K562 (cell line): ENCODE measurements around the gene MAN1B1. TPM values are rescaled to one million over a fixed set of nuclear protein-coding genes. Genes with fewer than 3 reads are reported as not detected.

Experiments used
- ATAC-seq: fragments of 200-7000 bp; cut with Tn5 transposase; 3 replicates; pipeline ENCODE4 v1.9.1; 2020; ENCODE audit warnings: moderate library complexity
- BruUV-seq: library from RNA; stranded (reverse); fragments of 400-500 nt; replicated peaks from 2 replicates; lab custom pipeline; 2021; lab: Mats Ljungman, UMichigan
- CTCF ChIA-PET: fragments of 300-600 bp; formaldehyde crosslinking; extraction: SDS; loops from one replicate; lab custom pipeline; 2021; ENCODE audit warnings: low intra/inter-chr PET ratio; lab: Yijun Ruan, JAX
- POLR2A ChIA-PET: fragments of 300-600, 350-650 bp; sonication (Branson Sonifier 250); formaldehyde crosslinking; extraction: SDS; loops from one replicate; lab custom pipeline; 2021; ENCODE audit warnings: antibody characterized with exemption, inconsistent platforms; lab: Yijun Ruan, JAX
- DNase-seq, 4 experiments: peaks; one replicate each; pipeline versions ENCODE4 v3.0.0 to v3.0.0-alpha.2; 2011 to 2018; ENCODE audit warnings: low spot score in 3 of 4, mixed read lengths in 3 of 4; ENCODE audit errors: extremely low read depth in 1 of 4
- FAIRE-seq: peaks from 2 replicates; lab custom pipeline; 2011; peaks lifted over from hg19 to GRCh38; lab: Jason Lieb, UNC
- H2AFZ ChIP-seq: 2 replicates; pipeline ENCODE4 v1.6.0; 2011; ENCODE audit warnings: low read depth, low read length, control low read depth, inconsistent platforms
- H3K27ac ChIP-seq: fragments of 200-600 bp; 3 replicates; pipeline ENCODE4 v1.8.0; 2011; ENCODE audit warnings: low read depth, mild to moderate bottlenecking, control low read depth, inconsistent platforms, low read length, moderate library complexity, mixed read lengths; ENCODE audit errors: extremely low read depth
- H3K27me3 ChIP-seq, 2 experiments: fragments of 300-600 bp in 1 of 2; 2 replicates in 1 of 2; 3 replicates in 1 of 2; pipeline versions ENCODE4 v1.6.0 to v1.8.0; 2011; ENCODE audit warnings: inconsistent platforms in 2 of 2, low read length in 2 of 2, mild to moderate bottlenecking in 1 of 2, mixed read lengths in 1 of 2, moderate library complexity in 1 of 2; ENCODE audit not compliant: control insufficient read depth in 2 of 2, insufficient read depth in 2 of 2
- H3K36me3 ChIP-seq: fragments of 300-600 bp; 3 replicates; pipeline ENCODE4 v1.8.0; 2011; ENCODE audit warnings: mild to moderate bottlenecking, low read length, inconsistent platforms; ENCODE audit not compliant: control insufficient read depth, insufficient read depth
- H3K4me1 ChIP-seq, 2 experiments: fragments of 200-600 bp in 1 of 2; replicated peaks in 1 of 2; 2 replicates in 1 of 2; 3 replicates in 1 of 2; pipeline versions ENCODE4 v1.5.1 to v1.8.0; 2011; ENCODE audit warnings: inconsistent platforms in 2 of 2, low read length in 2 of 2, mild to moderate bottlenecking in 1 of 2, mixed read lengths in 1 of 2, moderate library complexity in 1 of 2; ENCODE audit not compliant: control insufficient read depth in 2 of 2, insufficient read depth in 2 of 2
- H3K4me2 ChIP-seq: 2 replicates; pipeline ENCODE4 v1.6.1; 2011; ENCODE audit warnings: low read length, control low read depth, inconsistent platforms, mixed read lengths; ENCODE audit not compliant: insufficient read depth
- H3K4me3 ChIP-seq: fragments of 200-600 bp; sonication (generic), shearing (Covaris generic); 2 replicates; pipeline ENCODE4 v1.5.1; 2016; ENCODE audit warnings: control low read depth, inconsistent platforms
- H3K79me2 ChIP-seq: fragments of 200-600 bp; 3 replicates; pipeline ENCODE4 v1.8.0; 2011; ENCODE audit warnings: low read length, inconsistent platforms; ENCODE audit not compliant: control insufficient read depth, insufficient read depth
- H3K9ac ChIP-seq, 2 experiments: 2 replicates each; pipeline versions ENCODE4 v1.6.0 to v1.6.1; 2011; ENCODE audit warnings: low read depth in 2 of 2, low read length in 2 of 2, control low read depth in 1 of 2, inconsistent platforms in 1 of 2, mild to moderate bottlenecking in 1 of 2, mixed read lengths in 1 of 2; ENCODE audit not compliant: insufficient read depth in 1 of 2
- H3K9me1 ChIP-seq: one replicate; pipeline ENCODE4 v1.6.0; 2011; ENCODE audit warnings: inconsistent platforms, mild to moderate bottlenecking, low read length, moderate library complexity; ENCODE audit not compliant: control insufficient read depth, insufficient read depth
- H3K9me3 ChIP-seq: replicated peaks from 2 replicates; pipeline ENCODE4 v1.5.1; 2011; ENCODE audit warnings: low read depth, low read length, inconsistent platforms; ENCODE audit not compliant: control insufficient read depth, insufficient read depth
- H4K20me1 ChIP-seq: replicated peaks from 2 replicates; pipeline ENCODE4 v1.6.1; 2011; ENCODE audit warnings: low read length, inconsistent platforms, mixed read lengths; ENCODE audit not compliant: control insufficient read depth, insufficient read depth
- HSF4 ChIP-seq: fragments of 250-450 bp; sonication (Bioruptor Pico); IDR thresholded peaks from 2 replicates; pipeline ENCODE4 v2.1.2; 2022; ENCODE audit warnings: mild to moderate bottlenecking, moderate library complexity, borderline replicate concordance
- KDM5B ChIP-seq: fragments of 200-600 bp; sonication (generic); IDR thresholded peaks from 2 replicates; pipeline ENCODE4 v1.6.1; 2012; ENCODE audit warnings: low read depth, mild to moderate bottlenecking, moderate library complexity, low read length, control low read depth, inconsistent platforms; ENCODE audit not compliant: insufficient replicate concordance
- MYNN ChIP-seq, 2 experiments: sonication (generic); formaldehyde crosslinking in 1 of 2; IDR thresholded peaks; 2 replicates each; pipeline versions ENCODE4 v1.5.0 to v1.6.1; 2016 to 2020; ENCODE audit warnings: antibody characterized with exemption in 1 of 2, missing genetic modification reagents in 1 of 2
- NEUROD1 ChIP-seq: fragments of 150-350 bp; IDR thresholded peaks from 2 replicates; pipeline ENCODE4 v1.6.1; 2014; ENCODE audit warnings: borderline replicate concordance, low read length, low read depth; ENCODE audit not compliant: partially characterized antibody
- NR2F6 ChIP-seq: fragments of 450-650 bp; formaldehyde crosslinking; IDR thresholded peaks from 2 replicates; pipeline ENCODE4 v1.4.0; 2020; ENCODE audit warnings: mild to moderate bottlenecking
- POLR2G ChIP-seq: fragments of 200-400 bp; formaldehyde crosslinking; IDR thresholded peaks from 2 replicates; pipeline ENCODE4 v1.6.1; 2017; ENCODE audit warnings: low read depth, mild to moderate bottlenecking, antibody characterized with exemption, low read length, moderate library complexity
- SOX6 ChIP-seq: fragments of 450-650 bp; IDR thresholded peaks from 2 replicates; pipeline ENCODE4 v1.6.1; 2014; ENCODE audit warnings: mild to moderate bottlenecking
- SP1 ChIP-seq: sonication (generic); formaldehyde crosslinking; IDR thresholded peaks from 2 replicates; pipeline ENCODE4 v1.8.1; 2022; ENCODE audit warnings: mild to moderate bottlenecking, missing genetic modification reagents
- SPI1 ChIP-seq: IDR thresholded peaks from 2 replicates; pipeline ENCODE4 v1.6.1; 2011; ENCODE audit warnings: low read depth, low read length, control low read depth, borderline replicate concordance
- YBX1 ChIP-seq: fragments of 450-650 bp; IDR thresholded peaks from 2 replicates; pipeline ENCODE4 v1.7.1; 2016; ENCODE audit warnings: mild to moderate bottlenecking
- ZNF184 ChIP-seq: sonication (generic); formaldehyde crosslinking; IDR thresholded peaks from 2 replicates; pipeline ENCODE4 v1.5.0; 2020; ENCODE audit warnings: missing genetic modification reagents
- ZNF780A ChIP-seq: fragments of 250-450 bp; sonication (Bioruptor Pico); IDR thresholded peaks from 2 replicates; pipeline ENCODE4 v1.5.0; 2021; ENCODE audit warnings: mild to moderate bottlenecking
- WGBS: fragments of 100-300 bp; shearing (Covaris generic); methylation state at CpG from one replicate; pipeline ENCODE4 v1.1.6; 2016; ENCODE audit warnings: low coverage, mixed read lengths; ENCODE audit not compliant: insufficient coverage; ENCODE audit errors: missing lambda C conversion rate; 5-methylcytosine and 5-hydroxymethylcytosine counted together
- in situ Hi-C: fragments of 300-500 bp; cut with MboI; formaldehyde crosslinking; loops from 4 replicates; pipeline ENCODE4 v1.15.0; 2018; ENCODE audit warnings: inconsistent platforms, mixed read lengths
- intact Hi-C: fragments of 100-400 bp; cut with micrococcal nuclease; formaldehyde crosslinking; loops from 2 replicates; pipeline ENCODE4 v1.14.2; 2022
- polyA plus RNA-seq, 8 experiments: library from polyadenylated mRNA; depleted of rRNA in 4 of 8; stranded (reverse) in 5 of 8; unstranded in 3 of 8; fragments of >200 nt; fragmentation: Nextera tagmentation in 2 of 8; fragmentation: Illumina TruSeq in 1 of 8; extraction: Ambion mirVana in 2 of 8; extraction: Trizol in 1 of 8; gene quantifications; 2 replicates each; pipeline versions ENCODE4 v1.2.1 to v1.2.3, GENCODE V29; 2011 to 2014; ENCODE audit warnings: inconsistent platforms in 1 of 8, missing spikeins in 1 of 8
- total RNA-seq, 7 experiments: library from RNA; depleted of rRNA in 6 of 7; stranded (reverse); fragments of >200 nt in 6 of 7; fragmentation: Illumina TruSeq in 2 of 7; extraction: Trizol in 2 of 7; gene quantifications; 2 replicates each; pipeline versions ENCODE4 v1.2.1 to v1.2.3, GENCODE V29; 2011 to 2021; ENCODE audit warnings: low replicate concordance in 1 of 7
- TF ChIP-seq, protein P1 (sequence below), 2 experiments: fragments of 450-650 bp; conservative IDR thresholded peaks; 2 replicates each; pipeline ENCODE4 v1.6.1; 2017; ENCODE audit warnings: mild to moderate bottlenecking in 2 of 2, moderate library complexity in 2 of 2
- TF ChIP-seq, protein P2 (sequence below): fragments of 150-350 bp; conservative IDR thresholded peaks from 2 replicates; pipeline ENCODE4 v1.6.1; 2014; ENCODE audit warnings: low read length
- TF ChIP-seq, protein P3 (sequence below): fragments of 450-650 bp; IDR thresholded peaks from 2 replicates; pipeline ENCODE4 v1.6.1; 2018; ENCODE audit not compliant: partially characterized antibody

MAN1B1 gene
- total and polyA plus RNA-seq, 9 of the 15 experiments (the other 6 are each of a cell fraction or from before 2014, with no cell fraction given): 0.55 to 36.6 (median 27.3) TPM

DNA sequence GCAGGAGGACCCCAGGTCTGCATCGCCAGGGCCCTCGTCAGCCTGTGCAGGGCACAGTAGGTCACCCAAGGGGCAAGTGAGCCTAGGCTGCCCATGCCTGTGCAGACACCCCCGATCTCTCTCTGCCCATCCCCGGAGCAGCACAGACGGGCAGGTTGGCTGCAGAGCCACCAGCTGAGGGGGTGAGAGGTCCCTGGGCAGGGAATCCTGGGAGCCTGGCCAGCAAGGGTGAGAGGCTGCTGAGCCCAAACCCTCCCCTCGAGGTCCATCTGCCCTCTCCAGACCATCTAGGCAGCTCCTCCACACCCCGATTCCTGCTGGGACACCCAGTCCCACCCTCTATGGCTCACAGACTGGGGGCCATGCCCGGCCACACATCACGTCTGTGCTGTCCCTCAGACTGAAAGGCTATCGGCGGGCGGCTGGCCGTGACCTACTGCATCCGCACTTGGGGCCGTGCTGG, 30.5 kb downstream of the MAN1B1 start:
- DNase-seq (no peak), ATAC-seq (no peak), FAIRE-seq (no peak)
- Histone ChIP-seq H3K27me3 (no peaks in the 10 kb centered on the region), H3K9me1 (no peaks in the 10 kb centered on the region), H4K20me1 (no peaks in the 10 kb centered on the region), H2AFZ (no peak overlapping the region), H3K4me2 (no peak overlapping the region), H3K9ac (peak overlapping the region in 1 of 2 experiments; percentile 85; a peak in 2 of 4 replicates), H3K79me2 (peaks cover 27% of the 10 kb centered on the region), H3K4me1 (peaks cover 20 to 54% of the 10 kb centered on the region in 2 experiments), H3K27ac (no peak overlapping the region), H3K9me3 (no peaks in the 10 kb centered on the region), H3K4me3 (no peak overlapping the region), H3K36me3 (peaks cover 13% of the 10 kb centered on the region; the same call in 2 of the 3 replicates)
- POLR2A ChIA-PET: interaction anchor here (1.0 kb wide), 1 partner anchor 10 kb away, joined by 3 read pairs; no protein-coding TSS in a partner anchor
- BruUV-seq: no TSS peak
- 86% methylated on average over 14 of the region's 15 CpGs for WGBS
- CTCF ChIA-PET: no interaction called here
- in situ Hi-C loops: no loop called here
- intact Hi-C loops: loop anchor here (5.0 kb wide), 1 partner anchor 65 kb away; the partner anchor contains the start of gene ENTPD2
- TF ChIP-seq SPI1 (no peak), HSF4 (CRISPR knock-in tag) (no peak), ZNF780A (no peak), MYNN (IDR thresholded peaks at IDR 0.05) (no peak), MYNN (CRISPR knock-in tag; IDR thresholded peaks at IDR 0.05) (no peak), KDM5B (peak; percentile 21), YBX1 (no peak), SP1 (no peak), SOX6 (no peak), ZNF184 (CRISPR knock-in tag) (no peak), POLR2G (peak; percentile 73), NR2F6 (no peak), NEUROD1 (no peak)
- TF ChIP-seq, protein P1, sequence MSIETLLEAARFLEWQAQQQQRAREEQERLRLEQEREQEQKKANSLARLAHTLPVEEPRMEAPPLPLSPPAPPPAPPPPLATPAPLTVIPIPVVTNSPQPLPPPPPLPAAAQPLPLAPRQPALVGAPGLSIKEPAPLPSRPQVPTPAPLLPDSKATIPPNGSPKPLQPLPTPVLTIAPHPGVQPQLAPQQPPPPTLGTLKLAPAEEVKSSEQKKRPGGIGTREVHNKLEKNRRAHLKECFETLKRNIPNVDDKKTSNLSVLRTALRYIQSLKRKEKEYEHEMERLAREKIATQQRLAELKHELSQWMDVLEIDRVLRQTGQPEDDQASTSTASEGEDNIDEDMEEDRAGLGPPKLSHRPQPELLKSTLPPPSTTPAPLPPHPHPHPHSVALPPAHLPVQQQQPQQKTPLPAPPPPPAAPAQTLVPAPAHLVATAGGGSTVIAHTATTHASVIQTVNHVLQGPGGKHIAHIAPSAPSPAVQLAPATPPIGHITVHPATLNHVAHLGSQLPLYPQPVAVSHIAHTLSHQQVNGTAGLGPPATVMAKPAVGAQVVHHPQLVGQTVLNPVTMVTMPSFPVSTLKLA (conservative IDR thresholded peaks at IDR 0.05): no peak
- TF ChIP-seq, protein P2, sequence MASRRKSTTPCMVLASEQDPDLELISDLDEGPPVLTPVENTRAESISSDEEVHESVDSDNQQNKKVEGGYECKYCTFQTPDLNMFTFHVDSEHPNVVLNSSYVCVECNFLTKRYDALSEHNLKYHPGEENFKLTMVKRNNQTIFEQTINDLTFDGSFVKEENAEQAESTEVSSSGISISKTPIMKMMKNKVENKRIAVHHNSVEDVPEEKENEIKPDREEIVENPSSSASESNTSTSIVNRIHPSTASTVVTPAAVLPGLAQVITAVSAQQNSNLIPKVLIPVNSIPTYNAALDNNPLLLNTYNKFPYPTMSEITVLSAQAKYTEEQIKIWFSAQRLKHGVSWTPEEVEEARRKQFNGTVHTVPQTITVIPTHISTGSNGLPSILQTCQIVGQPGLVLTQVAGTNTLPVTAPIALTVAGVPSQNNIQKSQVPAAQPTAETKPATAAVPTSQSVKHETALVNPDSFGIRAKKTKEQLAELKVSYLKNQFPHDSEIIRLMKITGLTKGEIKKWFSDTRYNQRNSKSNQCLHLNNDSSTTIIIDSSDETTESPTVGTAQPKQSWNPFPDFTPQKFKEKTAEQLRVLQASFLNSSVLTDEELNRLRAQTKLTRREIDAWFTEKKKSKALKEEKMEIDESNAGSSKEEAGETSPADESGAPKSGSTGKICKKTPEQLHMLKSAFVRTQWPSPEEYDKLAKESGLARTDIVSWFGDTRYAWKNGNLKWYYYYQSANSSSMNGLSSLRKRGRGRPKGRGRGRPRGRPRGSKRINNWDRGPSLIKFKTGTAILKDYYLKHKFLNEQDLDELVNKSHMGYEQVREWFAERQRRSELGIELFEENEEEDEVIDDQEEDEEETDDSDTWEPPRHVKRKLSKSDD: no peak
- TF ChIP-seq, protein P3, sequence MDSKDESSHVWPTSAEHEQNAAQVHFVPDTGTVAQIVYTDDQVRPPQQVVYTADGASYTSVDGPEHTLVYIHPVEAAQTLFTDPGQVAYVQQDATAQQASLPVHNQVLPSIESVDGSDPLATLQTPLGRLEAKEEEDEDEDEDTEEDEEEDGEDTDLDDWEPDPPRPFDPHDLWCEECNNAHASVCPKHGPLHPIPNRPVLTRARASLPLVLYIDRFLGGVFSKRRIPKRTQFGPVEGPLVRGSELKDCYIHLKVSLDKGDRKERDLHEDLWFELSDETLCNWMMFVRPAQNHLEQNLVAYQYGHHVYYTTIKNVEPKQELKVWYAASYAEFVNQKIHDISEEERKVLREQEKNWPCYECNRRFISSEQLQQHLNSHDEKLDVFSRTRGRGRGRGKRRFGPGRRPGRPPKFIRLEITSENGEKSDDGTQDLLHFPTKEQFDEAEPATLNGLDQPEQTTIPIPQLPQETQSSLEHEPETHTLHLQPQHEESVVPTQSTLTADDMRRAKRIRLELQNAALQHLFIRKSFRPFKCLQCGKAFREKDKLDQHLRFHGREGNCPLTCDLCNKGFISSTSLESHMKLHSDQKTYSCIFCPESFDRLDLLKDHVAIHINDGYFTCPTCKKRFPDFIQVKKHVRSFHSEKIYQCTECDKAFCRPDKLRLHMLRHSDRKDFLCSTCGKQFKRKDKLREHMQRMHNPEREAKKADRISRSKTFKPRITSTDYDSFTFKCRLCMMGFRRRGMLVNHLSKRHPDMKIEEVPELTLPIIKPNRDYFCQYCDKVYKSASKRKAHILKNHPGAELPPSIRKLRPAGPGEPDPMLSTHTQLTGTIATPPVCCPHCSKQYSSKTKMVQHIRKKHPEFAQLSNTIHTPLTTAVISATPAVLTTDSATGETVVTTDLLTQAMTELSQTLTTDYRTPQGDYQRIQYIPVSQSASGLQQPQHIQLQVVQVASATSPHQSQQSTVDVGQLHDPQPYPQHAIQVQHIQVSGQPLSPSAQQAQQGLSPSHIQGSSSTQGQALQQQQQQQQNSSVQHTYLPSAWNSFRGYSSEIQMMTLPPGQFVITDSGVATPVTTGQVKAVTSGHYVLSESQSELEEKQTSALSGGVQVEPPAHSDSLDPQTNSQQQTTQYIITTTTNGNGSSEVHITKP: no peak
